ENCODE data around the gene LCAT. TPM values are rescaled to one million over a fixed set of nuclear protein-coding genes. Genes with fewer than 3 reads are reported as not detected.

Gene LCAT
- total and polyA plus RNA-seq, 2 donors (not counting 1 experiment from before 2014, with no cell fraction given): 7.6 to 16.3 TPM

DNA sequence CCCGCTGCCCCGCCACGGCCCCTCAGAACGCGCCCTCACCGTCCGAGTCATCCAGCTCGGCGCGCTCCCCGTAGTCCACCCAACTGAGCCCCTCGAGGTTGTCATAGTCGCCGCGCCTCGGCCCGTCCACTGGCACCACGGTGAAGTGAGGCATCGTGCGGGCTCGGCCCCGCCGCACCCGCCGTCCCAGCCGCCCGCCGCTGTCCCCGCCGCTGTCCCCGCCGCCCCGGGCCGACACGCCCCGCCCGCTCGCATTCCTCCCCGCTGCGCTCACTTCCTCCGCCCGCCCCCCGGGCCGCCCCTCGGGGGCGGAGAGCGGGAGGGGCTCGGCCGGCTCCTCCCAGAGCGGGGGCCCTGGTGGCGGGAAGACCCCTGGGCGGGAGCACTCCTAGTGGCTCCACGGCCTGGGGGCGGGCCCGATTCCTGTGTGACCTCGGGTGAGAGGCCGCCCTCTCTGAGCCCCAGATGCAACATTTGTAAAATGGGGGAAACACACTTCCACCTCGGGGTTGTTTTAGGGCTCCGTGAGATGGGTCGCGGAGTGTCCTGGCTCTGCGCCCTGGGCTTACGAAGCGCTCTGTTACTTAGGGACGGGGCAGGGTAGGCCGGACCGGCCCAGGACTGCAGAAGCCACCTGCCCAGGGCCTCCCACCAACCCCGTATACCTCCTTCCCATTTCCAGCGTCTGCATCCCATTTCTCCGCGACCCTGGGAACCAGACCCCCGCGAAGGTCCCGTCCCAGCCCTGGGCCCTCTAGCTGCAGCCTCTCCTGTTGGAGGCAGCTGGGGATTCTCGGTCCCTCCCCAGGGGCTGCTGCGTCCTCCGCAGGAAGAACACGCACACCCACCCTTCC, 24.7 kb upstream of the LCAT start, which contains the start of gene SLC12A4:
Gene SLC12A4, minus strand, starts transcription at position 238 of the 854 bp plus-strand sequence. Its CDS starts 84 bp downstream, at position 154.
- H3K79me2 ChIP-seq (ENCODE audit: control insufficient read depth, insufficient read depth, low read length): peaks cover 19% of the 10 kb centered on the region
- H3K27me3 ChIP-seq (replicated peaks in 1 of 4; ENCODE audit: control extremely low read depth in 1 of 4, control insufficient read depth in 3 of 4, insufficient read depth in 4 of 4, low read length in 3 of 4): no peaks in the 10 kb centered on the region
- H3K4me1 Mint-ChIP-seq: peaks cover 20% of the 10 kb centered on the region
- H3K9me3 Mint-ChIP-seq (ENCODE audit: insufficient read depth): no peaks in the 10 kb centered on the region
- peak within 1 kb of the TSS; percentile 88 for H3K4me3 Mint-ChIP-seq
- 1% methylated on average over 78 of the region's 78 CpGs for WGBS (ENCODE audit: insufficient coverage)
- peak within 1 kb of the TSS; percentile 80 for H2AFZ ChIP-seq (ENCODE audit: insufficient read depth, low read depth, low read length, poor library complexity, severe bottlenecking)
- intact Hi-C loops (cut with micrococcal nuclease): loop anchor here (1.0 to 10.0 kb wide), 4 partner anchors 25 to 256 kb away; no protein-coding TSS in a partner anchor
- peaks cover 10 to 19% of the 10 kb centered on the region in 2 donors for H3K4me1 ChIP-seq (ENCODE audit: control insufficient read depth in 2 of 2, insufficient read depth in 2 of 2, low read length in 2 of 2)
- no peaks in the 10 kb centered on the region for H3K9me3 ChIP-seq (ENCODE audit: control extremely low read depth in 1 of 3, control insufficient read depth in 2 of 3, insufficient read depth in 1 of 3, low read length in 2 of 3)
- peak within 1 kb of the TSS; percentile 10 to 63 for H3K27ac ChIP-seq (ENCODE audit: low read length in 2 of 2)
- TF ChIP-seq, protein P1, sequence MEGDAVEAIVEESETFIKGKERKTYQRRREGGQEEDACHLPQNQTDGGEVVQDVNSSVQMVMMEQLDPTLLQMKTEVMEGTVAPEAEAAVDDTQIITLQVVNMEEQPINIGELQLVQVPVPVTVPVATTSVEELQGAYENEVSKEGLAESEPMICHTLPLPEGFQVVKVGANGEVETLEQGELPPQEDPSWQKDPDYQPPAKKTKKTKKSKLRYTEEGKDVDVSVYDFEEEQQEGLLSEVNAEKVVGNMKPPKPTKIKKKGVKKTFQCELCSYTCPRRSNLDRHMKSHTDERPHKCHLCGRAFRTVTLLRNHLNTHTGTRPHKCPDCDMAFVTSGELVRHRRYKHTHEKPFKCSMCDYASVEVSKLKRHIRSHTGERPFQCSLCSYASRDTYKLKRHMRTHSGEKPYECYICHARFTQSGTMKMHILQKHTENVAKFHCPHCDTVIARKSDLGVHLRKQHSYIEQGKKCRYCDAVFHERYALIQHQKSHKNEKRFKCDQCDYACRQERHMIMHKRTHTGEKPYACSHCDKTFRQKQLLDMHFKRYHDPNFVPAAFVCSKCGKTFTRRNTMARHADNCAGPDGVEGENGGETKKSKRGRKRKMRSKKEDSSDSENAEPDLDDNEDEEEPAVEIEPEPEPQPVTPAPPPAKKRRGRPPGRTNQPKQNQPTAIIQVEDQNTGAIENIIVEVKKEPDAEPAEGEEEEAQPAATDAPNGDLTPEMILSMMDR (IDR thresholded peaks at IDR 0.05): no peak
- no peak for TF ChIP-seq EZH2 (IDR thresholded peaks at IDR 0.05; ENCODE audit: borderline replicate concordance, insufficient read depth, low read depth, low read length, poor library complexity, severe bottlenecking)
- H3K27ac Mint-ChIP-seq: peak within 1 kb of the TSS; percentile 91
- peak; percentile 83 for DNase-seq
- H3K36me3 ChIP-seq (replicated peaks in 1 of 2; ENCODE audit: control extremely low read depth in 1 of 2, control insufficient read depth in 1 of 2, extremely low read depth in 1 of 2, insufficient read depth in 2 of 2, low read length in 1 of 2): no peaks in the 10 kb centered on the region
- H4K20me1 ChIP-seq (ENCODE audit: control insufficient read depth, insufficient read depth, low read length, poor library complexity, severe bottlenecking): peaks cover 8% of the 10 kb centered on the region
- POLR2A ChIA-PET: interaction anchor here (0.8 to 1.9 kb wide), 3 partner anchors 16 to 37 kb away, joined by 3 to 8 read pairs (median 5); partner anchors contain the start of gene PSMB10
- H3K4me2 ChIP-seq (replicated peaks; ENCODE audit: low read depth, low read length, poor library complexity, severe bottlenecking): peak within 1 kb of the TSS; percentile 100
- ATAC-seq (ENCODE audit: low read depth): peak; percentile 92
- H3K9ac ChIP-seq (ENCODE audit: low read length): peak within 1 kb of the TSS; percentile 82
- no peaks in the 10 kb centered on the region for H3K27me3 Mint-ChIP-seq
- peak within 1 kb of the TSS; percentile 22 to 95 (median 80) for H3K4me3 ChIP-seq (ENCODE audit: control extremely low read depth in 1 of 5, extremely low read depth in 1 of 5, insufficient read depth in 1 of 5, low read depth in 2 of 5, low read length in 4 of 5)
- CTCF ChIA-PET: interaction anchor here (1.0 to 3.2 kb wide), 3 partner anchors 32 to 85 kb away, joined by 3 to 11 read pairs (median 9); partner anchors contain the start of gene PSMB10

All from B cell (primary cell).